GM03348 (cell line): ENCODE results near the gene NANOS2.
A peak's percentile ranks its signal among the peaks of the same experiment; 100 is the strongest.

Source experiments
- DNase-seq: peaks from one replicate; pipeline ENCODE4 v3.0.0; 2012; ENCODE audit warnings: low spot score

NANOS2 gene

DNA sequence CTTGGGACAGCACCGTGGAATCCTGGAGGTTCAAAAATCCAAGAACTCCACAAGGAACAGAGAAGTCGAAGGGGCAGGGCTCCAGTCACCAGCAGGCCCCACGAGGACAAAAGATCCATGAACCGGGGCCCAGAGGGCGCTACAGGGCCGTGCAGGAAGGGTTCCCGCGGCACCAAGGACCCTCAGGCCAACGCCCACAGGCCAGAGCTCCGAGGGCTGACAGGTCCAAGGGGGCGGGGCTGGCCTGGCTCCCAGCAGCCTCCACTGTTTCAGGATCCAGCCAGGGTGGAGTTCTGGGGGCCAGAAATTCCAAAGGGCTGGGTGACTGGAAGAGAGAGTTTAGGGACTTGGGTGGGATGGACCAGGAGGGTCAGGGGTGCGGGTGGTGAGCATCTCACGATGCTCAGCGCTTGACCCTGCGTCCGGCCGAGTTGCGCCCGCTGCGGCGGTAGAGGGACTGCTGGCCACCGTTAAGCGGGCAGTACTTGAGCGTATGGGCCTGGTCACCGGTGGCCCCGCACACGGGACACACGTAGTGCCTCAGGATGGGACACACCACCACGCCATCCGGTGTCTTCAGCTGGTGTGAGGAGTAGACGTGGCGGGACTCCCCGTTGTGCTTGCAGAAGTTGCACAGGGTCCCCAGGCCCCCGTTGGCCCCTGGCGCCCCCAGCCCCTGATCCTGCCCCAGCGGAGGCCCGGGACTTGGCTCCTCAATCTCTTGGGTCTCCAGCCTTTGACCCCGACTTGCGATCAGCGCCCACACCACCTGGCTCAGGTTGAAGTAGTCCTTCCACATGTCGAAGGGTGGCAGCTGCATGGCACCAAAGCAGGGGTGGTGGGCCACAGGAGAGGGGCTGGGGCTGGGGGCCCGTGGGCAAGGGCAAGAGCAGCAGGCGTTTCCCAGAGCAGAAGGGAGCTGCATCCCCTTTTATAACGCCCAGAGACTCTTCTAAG lies at the start of gene NANOS2:
Gene NANOS2, minus strand, starts transcription at position 905 of the 957 bp plus-strand sequence. Its CDS starts 85 bp downstream, at position 820.
- no peak for DNase-seq

GRCh38 chr19:45962021-45962420 lies 47.4 kb upstream of the NANOS2 start:
- no peak for DNase-seq

GRCh38 chr19:45960595-45961235 lies 46.1 kb upstream of the NANOS2 start:
- DNase-seq, result no peak

DNA sequence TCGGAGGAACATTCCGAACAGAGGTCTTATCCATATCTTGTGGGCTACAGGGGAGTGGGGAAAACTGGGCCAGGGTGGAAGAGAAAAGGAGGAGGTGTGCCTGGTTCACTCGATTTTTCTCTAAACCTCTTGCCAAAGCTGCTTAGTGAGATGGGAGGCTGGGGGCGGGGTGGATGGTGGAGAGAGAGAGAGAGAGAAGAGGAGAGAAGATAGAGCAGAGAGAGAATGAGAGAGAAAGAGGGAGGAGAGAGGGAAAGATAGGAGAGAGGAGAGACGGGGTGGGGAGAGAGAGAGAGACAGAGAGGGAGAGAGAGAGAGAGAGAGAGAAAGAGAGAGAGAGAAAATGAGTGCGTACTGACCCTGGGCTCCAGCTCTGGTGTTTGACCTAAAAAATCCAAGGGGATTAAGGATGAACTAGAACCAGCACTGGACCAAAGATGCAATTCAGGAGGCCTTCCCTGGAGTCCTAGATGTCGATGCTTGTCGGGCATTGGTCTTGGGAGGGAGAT lies 45.0 kb upstream of the NANOS2 start:
- DNase-seq, result no peak

GRCh38 chr19:45958769-45959516 lies 44.4 kb upstream of the NANOS2 start:
- no peak for DNase-seq

DNA sequence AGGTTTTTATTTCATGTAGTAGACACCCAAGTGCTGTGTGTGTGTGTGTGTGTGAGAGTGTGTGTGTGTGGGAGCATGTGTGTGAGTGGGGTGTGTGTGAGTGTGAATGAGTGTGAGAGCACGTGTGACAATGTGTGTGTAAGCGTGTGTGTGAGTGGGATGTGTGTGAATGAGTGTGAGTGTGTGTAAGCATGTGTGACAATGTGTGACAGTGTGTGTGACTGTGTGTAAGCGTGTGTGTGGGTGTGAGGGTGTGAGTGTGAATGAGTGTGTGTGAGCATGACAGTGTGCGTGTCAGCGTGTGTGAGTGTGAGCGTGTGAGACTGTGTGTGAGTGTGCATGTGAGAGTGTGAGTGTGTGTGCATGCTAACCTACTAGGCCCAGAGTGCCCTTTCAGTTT lies 43.7 kb upstream of the NANOS2 start:
- no peak for DNase-seq

- DNase-seq, result no peak
Observed at GRCh38 chr19:45955905-45956608, 41.5 kb upstream of the NANOS2 start.

DNA sequence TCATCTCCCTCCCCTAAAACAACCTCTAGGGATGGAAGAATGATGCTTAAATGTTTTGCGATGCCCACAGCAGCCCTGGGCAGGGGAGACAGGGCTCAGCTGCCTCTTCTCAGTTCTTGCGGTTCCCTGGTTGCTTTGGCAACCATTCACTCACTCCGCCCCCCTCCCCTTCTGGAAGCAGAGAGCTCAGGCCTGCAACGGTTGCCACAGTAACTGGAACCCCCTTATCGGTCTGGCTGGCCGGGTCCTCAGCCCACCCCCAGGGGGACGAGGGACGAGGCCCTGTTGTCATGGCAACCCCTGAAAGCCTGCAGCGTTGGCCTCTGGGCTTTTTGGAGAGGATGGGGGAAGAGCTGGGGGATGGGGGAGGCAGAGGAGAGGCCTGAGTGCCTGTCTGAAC lies 39.6 kb upstream of the NANOS2 start:
- DNase-seq, result no peak

DNA sequence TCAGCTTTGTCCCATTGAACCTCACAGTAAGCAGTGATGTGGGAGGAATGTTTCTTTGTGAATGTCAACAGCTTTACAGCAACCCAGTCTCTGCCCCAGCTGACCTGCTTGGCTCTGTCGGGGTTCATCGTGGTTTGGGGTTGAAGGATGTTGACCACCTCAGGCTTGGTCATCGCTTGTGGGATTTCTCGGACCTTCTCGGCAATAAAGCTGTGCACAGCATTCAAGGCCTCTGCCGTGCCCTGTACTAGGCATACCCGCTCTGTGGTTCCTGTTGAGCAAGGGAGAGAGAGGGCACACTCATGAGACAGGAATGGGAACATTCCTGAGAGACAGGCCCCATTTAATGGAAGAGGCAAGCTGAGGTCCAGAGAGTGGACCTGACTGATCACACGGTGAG lies 39.1 kb upstream of the NANOS2 start:
- no peak for DNase-seq

GRCh38 chr19:45952686-45953505 lies 38.3 kb upstream of the NANOS2 start:
- peak; percentile 83 for DNase-seq

- DNase-seq, result no peak
Observed at GRCh38 chr19:45952341-45952685, 37.7 kb upstream of the NANOS2 start.

- no peak for DNase-seq
Observed at GRCh38 chr19:45947926-45948325, 33.3 kb upstream of the NANOS2 start.

DNA sequence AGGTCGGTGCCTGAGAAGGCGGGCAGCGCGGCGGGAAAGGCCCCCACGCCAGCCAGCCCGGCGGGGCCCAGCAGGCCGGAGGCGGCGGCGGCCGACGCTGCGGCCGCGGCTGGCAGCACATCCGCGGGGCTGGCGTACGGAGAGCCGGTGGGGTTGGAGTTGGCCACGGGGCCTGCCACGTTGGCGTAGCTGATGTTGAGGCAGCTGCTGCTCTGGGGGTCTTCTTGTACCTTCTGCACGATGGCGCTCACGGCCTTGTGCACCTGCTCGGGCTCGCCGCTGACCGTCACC lies 25.9 kb upstream of the NANOS2 start:
- DNase-seq, result no peak

GRCh38 chr19:45939792-45940514 lies 25.4 kb upstream of the NANOS2 start:
- DNase-seq, result peak; percentile 31

DNA sequence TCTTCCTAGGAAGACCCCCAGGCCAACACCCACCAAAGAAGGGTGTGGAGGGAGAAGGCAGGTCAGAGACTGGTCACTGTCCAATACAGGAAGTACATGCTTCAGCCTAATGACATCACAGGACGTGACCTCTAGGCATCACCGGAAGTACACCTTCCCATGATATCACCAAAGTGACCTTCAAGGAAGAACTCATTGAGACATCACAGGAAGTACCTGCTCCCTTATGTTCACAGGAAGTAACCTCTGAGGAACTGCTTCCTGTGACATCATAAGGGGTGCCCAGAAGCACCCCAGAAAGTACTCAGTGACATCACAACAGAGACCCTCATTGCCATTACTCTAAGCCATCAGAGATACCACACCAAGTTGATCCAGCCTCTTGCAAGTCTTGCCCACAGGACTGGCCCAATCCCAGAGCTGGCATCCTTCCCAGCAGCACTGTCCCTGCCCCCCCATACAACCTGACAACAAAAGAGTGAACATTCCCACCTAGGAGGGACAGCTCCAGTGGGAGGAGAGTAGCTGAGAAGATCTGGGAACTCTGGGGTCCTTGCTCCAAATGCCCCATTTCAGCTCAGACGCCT lies 24.2 kb upstream of the NANOS2 start:
- no peak for DNase-seq

GRCh38 chr19:45935267-45935666 lies 20.7 kb upstream of the NANOS2 start:
- DNase-seq, result no peak

GRCh38 chr19:45934551-45935230 lies 20.1 kb upstream of the NANOS2 start:
- DNase-seq, result no peak

GRCh38 chr19:45933759-45934158 lies 19.2 kb upstream of the NANOS2 start:
- no peak for DNase-seq

- DNase-seq, result no peak
Observed at GRCh38 chr19:45931055-45931454, 16.5 kb upstream of the NANOS2 start.

GRCh38 chr19:45929247-45929646 lies 14.7 kb upstream of the NANOS2 start:
- DNase-seq, result no peak
